ENCODE measurements around the gene ACCSL.

Gene ACCSL

DNA sequence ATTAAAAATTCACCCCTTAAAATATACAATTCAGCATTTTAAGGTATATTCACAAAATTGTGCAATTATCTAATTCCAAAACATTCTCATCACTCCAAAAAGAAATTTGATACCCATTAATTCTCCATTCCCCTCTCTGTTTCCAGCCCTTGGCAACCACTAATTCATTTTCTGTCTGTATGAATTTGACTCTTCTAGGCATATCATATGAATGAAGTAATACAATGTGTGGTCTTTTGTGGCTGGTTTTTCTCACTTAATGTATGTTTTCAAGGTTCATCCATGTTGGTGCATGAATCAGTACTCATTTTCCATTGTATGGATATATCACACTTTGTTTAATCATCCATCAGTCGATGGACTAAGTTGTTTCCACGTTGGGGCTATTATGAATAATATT lies 29.0 kb upstream of the ACCSL start:
- TF ChIP-seq ZNF565 (CRISPR knock-in tag; conservative IDR thresholded peaks at IDR 0.05; ENCODE audit: low read depth) (no peak), GLIS3 (CRISPR knock-in tag; IDR thresholded peaks at IDR 0.05) (no peak), TCF4 (CRISPR knock-in tag; IDR thresholded peaks at IDR 0.05; ENCODE audit: borderline replicate concordance) (no peak), ARNTL (CRISPR knock-in tag; IDR thresholded peaks at IDR 0.05; ENCODE audit: borderline replicate concordance, low read depth) (no peak), CSDC2 (CRISPR knock-in tag; IDR thresholded peaks at IDR 0.05) (no peak), POU6F1 (CRISPR knock-in tag; IDR thresholded peaks at IDR 0.05; ENCODE audit: borderline replicate concordance, low read depth) (no peak), OSR1 (CRISPR knock-in tag; IDR thresholded peaks at IDR 0.05) (no peak)
- ATAC-seq = no peak

DNA sequence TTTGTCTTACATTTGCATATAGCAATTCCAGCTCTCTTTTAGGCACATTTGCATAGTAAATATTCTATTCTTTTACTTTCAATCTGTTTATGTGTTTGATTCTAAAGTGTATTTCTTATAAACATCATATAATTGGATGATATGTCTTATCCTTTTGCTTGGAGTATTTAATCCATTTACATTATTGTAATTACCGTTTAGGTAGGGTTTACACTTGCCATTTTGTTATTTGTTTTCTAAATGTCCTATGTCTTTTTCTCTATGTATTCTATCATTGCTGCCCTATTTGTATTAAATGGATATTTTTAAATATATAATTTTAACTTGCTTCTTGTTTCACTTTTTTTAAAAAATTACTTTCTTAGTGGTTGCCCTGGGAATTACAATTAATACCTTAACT lies 22.8 kb upstream of the ACCSL start:
- no peak for ATAC-seq
- no peak for TF ChIP-seq SNAI2 (CRISPR knock-in tag; IDR thresholded peaks at IDR 0.05)
- TF ChIP-seq ZFP30 (CRISPR knock-in tag; IDR thresholded peaks at IDR 0.05) = no peak
- no peak for TF ChIP-seq GLIS3 (CRISPR knock-in tag; IDR thresholded peaks at IDR 0.05)
- TF ChIP-seq TCF4 (CRISPR knock-in tag; IDR thresholded peaks at IDR 0.05; ENCODE audit: borderline replicate concordance) = no peak
- no peak for TF ChIP-seq ZNF565 (CRISPR knock-in tag; conservative IDR thresholded peaks at IDR 0.05; ENCODE audit: low read depth)
- TF ChIP-seq PPARA (CRISPR knock-in tag; IDR thresholded peaks at IDR 0.05; ENCODE audit: borderline replicate concordance) = no peak
- TF ChIP-seq, protein P1, sequence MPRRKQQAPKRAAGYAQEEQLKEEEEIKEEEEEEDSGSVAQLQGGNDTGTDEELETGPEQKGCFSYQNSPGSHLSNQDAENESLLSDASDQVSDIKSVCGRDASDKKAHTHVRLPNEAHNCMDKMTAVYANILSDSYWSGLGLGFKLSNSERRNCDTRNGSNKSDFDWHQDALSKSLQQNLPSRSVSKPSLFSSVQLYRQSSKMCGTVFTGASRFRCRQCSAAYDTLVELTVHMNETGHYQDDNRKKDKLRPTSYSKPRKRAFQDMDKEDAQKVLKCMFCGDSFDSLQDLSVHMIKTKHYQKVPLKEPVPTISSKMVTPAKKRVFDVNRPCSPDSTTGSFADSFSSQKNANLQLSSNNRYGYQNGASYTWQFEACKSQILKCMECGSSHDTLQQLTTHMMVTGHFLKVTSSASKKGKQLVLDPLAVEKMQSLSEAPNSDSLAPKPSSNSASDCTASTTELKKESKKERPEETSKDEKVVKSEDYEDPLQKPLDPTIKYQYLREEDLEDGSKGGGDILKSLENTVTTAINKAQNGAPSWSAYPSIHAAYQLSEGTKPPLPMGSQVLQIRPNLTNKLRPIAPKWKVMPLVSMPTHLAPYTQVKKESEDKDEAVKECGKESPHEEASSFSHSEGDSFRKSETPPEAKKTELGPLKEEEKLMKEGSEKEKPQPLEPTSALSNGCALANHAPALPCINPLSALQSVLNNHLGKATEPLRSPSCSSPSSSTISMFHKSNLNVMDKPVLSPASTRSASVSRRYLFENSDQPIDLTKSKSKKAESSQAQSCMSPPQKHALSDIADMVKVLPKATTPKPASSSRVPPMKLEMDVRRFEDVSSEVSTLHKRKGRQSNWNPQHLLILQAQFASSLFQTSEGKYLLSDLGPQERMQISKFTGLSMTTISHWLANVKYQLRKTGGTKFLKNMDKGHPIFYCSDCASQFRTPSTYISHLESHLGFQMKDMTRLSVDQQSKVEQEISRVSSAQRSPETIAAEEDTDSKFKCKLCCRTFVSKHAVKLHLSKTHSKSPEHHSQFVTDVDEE (CRISPR knock-in tag; IDR thresholded peaks at IDR 0.05) = no peak
- no peak for TF ChIP-seq CSRNP3 (CRISPR knock-in tag; IDR thresholded peaks at IDR 0.05)
- TF ChIP-seq ISL1 (CRISPR knock-in tag; IDR thresholded peaks at IDR 0.05) = no peak
- TF ChIP-seq PATZ1 (CRISPR knock-in tag; IDR thresholded peaks at IDR 0.05; ENCODE audit: borderline replicate concordance) = no peak
- no peak for TF ChIP-seq BACH2 (CRISPR knock-in tag; IDR thresholded peaks at IDR 0.05; ENCODE audit: borderline replicate concordance)
- TF ChIP-seq CSDC2 (CRISPR knock-in tag; IDR thresholded peaks at IDR 0.05) = no peak

GRCh38 chr11:44025727-44026126 lies 22.1 kb upstream of the ACCSL start:
- no peak for TF ChIP-seq ZNF70 (CRISPR knock-in tag; IDR thresholded peaks at IDR 0.05)
- TF ChIP-seq ZFP3 (CRISPR knock-in tag; IDR thresholded peaks at IDR 0.05) = no peak
- no peak for ATAC-seq

DNA sequence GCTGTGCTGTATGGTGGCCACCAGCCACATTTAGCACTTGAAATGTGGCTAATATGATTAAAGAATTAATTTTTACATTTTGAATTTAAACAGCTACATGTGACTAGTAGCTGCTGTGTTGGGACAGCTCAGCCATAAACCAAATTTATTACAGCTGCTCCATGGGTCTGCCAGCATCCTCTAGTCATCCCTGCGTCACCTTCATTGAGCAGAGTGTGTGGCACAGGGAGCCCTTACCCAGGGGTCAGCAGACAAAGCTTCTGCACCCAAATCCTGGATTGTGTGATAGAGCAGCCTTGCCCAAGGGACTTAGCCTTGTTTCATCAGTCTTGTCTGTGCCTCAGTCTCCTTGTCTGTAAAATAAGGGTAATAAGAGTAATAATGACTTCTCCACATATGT lies 19.4 kb upstream of the ACCSL start:
- ATAC-seq = no peak
- TF ChIP-seq ESRRG (CRISPR knock-in tag; IDR thresholded peaks at IDR 0.05) (no peak), ZFP30 (CRISPR knock-in tag; IDR thresholded peaks at IDR 0.05) (no peak), TOX (CRISPR knock-in tag; IDR thresholded peaks at IDR 0.05; ENCODE audit: borderline replicate concordance) (no peak), PATZ1 (CRISPR knock-in tag; IDR thresholded peaks at IDR 0.05; ENCODE audit: borderline replicate concordance) (no peak), RARB (CRISPR knock-in tag; IDR thresholded peaks at IDR 0.05) (no peak), BACH2 (CRISPR knock-in tag; IDR thresholded peaks at IDR 0.05; ENCODE audit: borderline replicate concordance) (no peak), ISL1 (CRISPR knock-in tag; IDR thresholded peaks at IDR 0.05) (no peak), POU6F1 (CRISPR knock-in tag; IDR thresholded peaks at IDR 0.05; ENCODE audit: borderline replicate concordance, low read depth) (no peak), ZNF8 (CRISPR knock-in tag; IDR thresholded peaks at IDR 0.05) (no peak)
